DOHH2 (cell line): ENCODE measurements around the gene STPG2.

ENCODE experiments used
- H3F3A ChIP-seq: fragments of 200-600 bp; sonication (generic), shearing (Covaris generic); 2 replicates; pipeline ENCODE4 v1.6.0; 2016; ENCODE audit warnings: antibody characterized with exemption, mild to moderate bottlenecking; ENCODE audit not compliant: control insufficient read depth, insufficient read depth
- H3K27ac ChIP-seq: fragments of 200-600 bp; sonication (generic); 2 replicates; pipeline ENCODE4 v1.5.1; 2014; ENCODE audit warnings: low read depth, mild to moderate bottlenecking, low read length, moderate library complexity
- H3K27me3 ChIP-seq: fragments of 200-600 bp; sonication (generic); 2 replicates; pipeline ENCODE4 v1.6.1; 2014; ENCODE audit warnings: mild to moderate bottlenecking, low read length, mixed read lengths; ENCODE audit not compliant: control insufficient read depth
- H3K36me3 ChIP-seq: fragments of 200-600 bp; sonication (generic); 2 replicates; pipeline ENCODE4 v1.6.1; 2014; ENCODE audit warnings: mild to moderate bottlenecking, low read length, moderate library complexity, mixed read lengths; ENCODE audit not compliant: control insufficient read depth
- H3K4me1 ChIP-seq: fragments of 200-600 bp; sonication (generic); 2 replicates; pipeline ENCODE4 v1.6.1; 2014; ENCODE audit warnings: mild to moderate bottlenecking, low read length, mixed read lengths; ENCODE audit not compliant: control insufficient read depth
- H3K4me2 ChIP-seq: fragments of 200-600 bp; sonication (generic); 2 replicates; pipeline ENCODE4 v1.6.0; 2014; ENCODE audit warnings: mild to moderate bottlenecking, low read length, moderate library complexity
- H3K4me3 ChIP-seq: fragments of 200-600 bp; sonication (generic); 2 replicates; pipeline ENCODE4 v1.5.1; 2014; ENCODE audit warnings: mild to moderate bottlenecking, low read length, mixed read lengths
- H3K79me2 ChIP-seq: fragments of 200-600 bp; sonication (generic); 2 replicates; pipeline ENCODE4 v1.6.1; 2014; ENCODE audit warnings: mild to moderate bottlenecking, low read length, mixed read lengths; ENCODE audit not compliant: control insufficient read depth
- H3K9me2 ChIP-seq: fragments of 200-600 bp; sonication (generic); replicated peaks from 2 replicates; pipeline ENCODE4 v1.6.1; 2014; ENCODE audit warnings: mild to moderate bottlenecking, low read length, mixed read lengths; ENCODE audit not compliant: control insufficient read depth
- H3K9me3 ChIP-seq: fragments of 200-600 bp; sonication (generic); 2 replicates; pipeline ENCODE4 v1.6.1; 2014; ENCODE audit warnings: antibody characterized with exemption, low read length, mixed read lengths; ENCODE audit not compliant: control insufficient read depth, insufficient read depth
- H4K20me1 ChIP-seq: fragments of 200-600 bp; sonication (generic); 2 replicates; pipeline ENCODE4 v1.6.0; 2014; ENCODE audit warnings: low read depth, mild to moderate bottlenecking, antibody characterized with exemption, low read length, moderate library complexity; ENCODE audit not compliant: control insufficient read depth, insufficient read depth
- EZH2phosphoT487 ChIP-seq: fragments of 200-600 bp; sonication (generic); IDR thresholded peaks from 2 replicates; pipeline ENCODE4 v1.6.1; 2017; ENCODE audit warnings: borderline replicate concordance, mild to moderate bottlenecking, antibody characterized with exemption, low read length, moderate library complexity, mixed read lengths
- TF ChIP-seq, protein P1 (sequence below): fragments of 200-600 bp; sonication (generic); IDR thresholded peaks from one replicate; pipeline ENCODE4 v1.5.1; 2014; ENCODE audit warnings: antibody characterized with exemption, mild to moderate bottlenecking, low read depth, low read length; ENCODE audit not compliant: poor library complexity, severe bottlenecking

The STPG2 gene

DNA sequence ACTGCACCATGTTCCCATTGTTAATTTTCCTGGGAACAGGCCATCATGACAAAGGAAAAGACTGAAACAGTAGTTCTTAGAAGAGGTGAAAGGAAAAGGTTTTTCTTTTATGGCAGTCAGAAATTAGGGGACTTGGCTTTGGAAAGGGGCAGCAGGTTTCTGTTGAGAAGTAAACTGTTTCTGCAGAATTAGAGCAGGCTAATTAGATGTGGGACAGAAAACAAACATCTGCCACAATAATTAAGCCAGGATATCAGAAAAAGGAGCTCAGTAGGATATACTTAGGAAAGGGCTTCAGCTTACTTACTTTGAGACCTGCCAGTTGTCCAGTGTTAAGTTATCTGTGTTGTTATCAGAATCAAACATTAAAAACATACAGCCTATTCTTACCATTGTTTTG lies 36.7 kb upstream of the STPG2 start:
- Histone ChIP-seq H3F3A (no peaks in the 10 kb centered on the region), H3K79me2 (no peaks in the 10 kb centered on the region), H4K20me1 (no peaks in the 10 kb centered on the region), H3K27ac (no peak overlapping the region), H3K4me1 (no peaks in the 10 kb centered on the region), H3K9me2 (no peaks in the 10 kb centered on the region), H3K4me2 (no peak overlapping the region), H3K36me3 (no peaks in the 10 kb centered on the region), H3K27me3 (0 out of 2 replicates have a peak, but pooled peaks cover 3% of the 10 kb centered on the region), H3K9me3 (no peaks in the 10 kb centered on the region), H3K4me3 (no peak overlapping the region)
- TF ChIP-seq, protein P1, sequence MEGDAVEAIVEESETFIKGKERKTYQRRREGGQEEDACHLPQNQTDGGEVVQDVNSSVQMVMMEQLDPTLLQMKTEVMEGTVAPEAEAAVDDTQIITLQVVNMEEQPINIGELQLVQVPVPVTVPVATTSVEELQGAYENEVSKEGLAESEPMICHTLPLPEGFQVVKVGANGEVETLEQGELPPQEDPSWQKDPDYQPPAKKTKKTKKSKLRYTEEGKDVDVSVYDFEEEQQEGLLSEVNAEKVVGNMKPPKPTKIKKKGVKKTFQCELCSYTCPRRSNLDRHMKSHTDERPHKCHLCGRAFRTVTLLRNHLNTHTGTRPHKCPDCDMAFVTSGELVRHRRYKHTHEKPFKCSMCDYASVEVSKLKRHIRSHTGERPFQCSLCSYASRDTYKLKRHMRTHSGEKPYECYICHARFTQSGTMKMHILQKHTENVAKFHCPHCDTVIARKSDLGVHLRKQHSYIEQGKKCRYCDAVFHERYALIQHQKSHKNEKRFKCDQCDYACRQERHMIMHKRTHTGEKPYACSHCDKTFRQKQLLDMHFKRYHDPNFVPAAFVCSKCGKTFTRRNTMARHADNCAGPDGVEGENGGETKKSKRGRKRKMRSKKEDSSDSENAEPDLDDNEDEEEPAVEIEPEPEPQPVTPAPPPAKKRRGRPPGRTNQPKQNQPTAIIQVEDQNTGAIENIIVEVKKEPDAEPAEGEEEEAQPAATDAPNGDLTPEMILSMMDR = no peak
- no peak for TF ChIP-seq EZH2phosphoT487

DNA sequence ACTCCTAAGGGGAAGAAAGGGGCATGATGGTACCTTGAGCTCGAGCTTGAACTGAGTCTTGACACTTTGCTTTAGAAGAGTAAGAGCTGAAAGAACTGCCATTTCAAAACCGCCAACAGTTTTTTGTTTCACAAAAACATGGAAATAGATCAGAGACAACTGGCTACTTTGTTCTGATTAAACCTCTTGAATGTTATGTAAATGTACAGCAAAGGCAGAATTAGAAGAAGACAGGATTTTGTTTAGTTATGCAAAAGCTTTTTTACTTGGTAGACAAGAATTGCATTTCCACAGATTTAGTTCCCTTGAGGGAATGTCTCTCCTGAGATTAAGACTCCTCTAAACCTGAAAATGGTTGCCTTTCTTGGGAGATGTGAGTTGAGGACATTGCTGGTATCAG lies 33.3 kb upstream of the STPG2 start:
- H3K9me3 ChIP-seq = no peaks in the 10 kb centered on the region
- H3K27ac ChIP-seq = no peak overlapping the region
- H3K9me2 ChIP-seq = no peaks in the 10 kb centered on the region
- TF ChIP-seq, protein P1 = no peak
- TF ChIP-seq EZH2phosphoT487 = no peak
- H3K4me3 ChIP-seq = no peak overlapping the region
- no peaks in the 10 kb centered on the region for H3K4me1 ChIP-seq
- H3K79me2 ChIP-seq = no peaks in the 10 kb centered on the region
- H3K27me3 ChIP-seq = 0 out of 2 replicates have a peak, but pooled peaks cover 3% of the 10 kb centered on the region
- H3K4me2 ChIP-seq = no peak overlapping the region
- no peaks in the 10 kb centered on the region for H4K20me1 ChIP-seq
- no peaks in the 10 kb centered on the region for H3F3A ChIP-seq
- H3K36me3 ChIP-seq = no peaks in the 10 kb centered on the region

DNA sequence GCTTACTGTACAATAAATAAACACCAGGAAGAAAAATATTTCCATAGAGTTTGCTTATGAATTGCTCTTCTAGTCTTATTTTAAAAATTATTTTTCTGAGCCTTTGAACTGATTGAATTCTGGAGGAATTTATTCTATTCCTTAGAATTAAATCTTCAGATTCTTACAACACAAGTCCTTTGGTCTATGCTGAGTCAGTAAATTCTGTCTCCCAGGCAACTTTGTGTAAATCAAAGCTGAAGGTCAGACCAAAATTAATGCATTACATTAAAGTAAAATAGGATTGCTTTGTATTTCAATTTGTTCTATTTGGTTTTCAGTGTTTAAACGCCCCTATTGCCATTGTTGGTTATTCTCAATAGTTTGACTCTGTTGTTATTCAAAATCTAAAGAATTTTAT lies 26.8 kb upstream of the STPG2 start:
- Histone ChIP-seq H3K4me2 (no peak overlapping the region), H3K4me1 (no peaks in the 10 kb centered on the region), H3K27ac (no peak overlapping the region), H3K36me3 (no peaks in the 10 kb centered on the region), H3K27me3 (no peaks in the 10 kb centered on the region), H4K20me1 (no peaks in the 10 kb centered on the region), H3K4me3 (no peak overlapping the region), H3K9me2 (no peaks in the 10 kb centered on the region), H3K9me3 (no peaks in the 10 kb centered on the region), H3F3A (no peaks in the 10 kb centered on the region), H3K79me2 (no peaks in the 10 kb centered on the region)
- no peak for TF ChIP-seq EZH2phosphoT487
- TF ChIP-seq, protein P1 = no peak

DNA sequence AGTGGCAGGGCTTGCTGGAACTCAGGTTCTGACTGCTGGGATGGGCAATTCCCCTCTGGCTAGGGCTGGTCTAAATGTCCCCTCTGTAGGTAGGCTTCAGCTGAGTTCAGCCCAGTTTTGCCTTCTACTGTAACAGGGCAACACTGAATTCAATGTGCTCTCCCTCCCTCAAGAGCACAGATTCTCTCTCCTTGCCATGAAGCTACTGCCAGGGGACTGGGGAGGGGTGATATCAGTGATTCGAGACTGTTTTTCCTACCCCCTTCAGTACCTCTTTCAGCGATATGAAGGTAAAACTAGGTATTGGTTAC lies 23.4 kb upstream of the STPG2 start:
- H3K4me2 ChIP-seq = no peak overlapping the region
- H3K9me2 ChIP-seq = no peaks in the 10 kb centered on the region
- no peak overlapping the region for H3K4me3 ChIP-seq
- H3K9me3 ChIP-seq = no peaks in the 10 kb centered on the region
- TF ChIP-seq, protein P1 = no peak
- TF ChIP-seq EZH2phosphoT487 = no peak
- no peaks in the 10 kb centered on the region for H3K4me1 ChIP-seq
- H3K36me3 ChIP-seq = no peaks in the 10 kb centered on the region
- no peaks in the 10 kb centered on the region for H3F3A ChIP-seq
- no peaks in the 10 kb centered on the region for H4K20me1 ChIP-seq
- no peaks in the 10 kb centered on the region for H3K27me3 ChIP-seq
- no peaks in the 10 kb centered on the region for H3K79me2 ChIP-seq
- H3K27ac ChIP-seq = no peak overlapping the region
